ENCODE data around the gene OGT.

DNA sequence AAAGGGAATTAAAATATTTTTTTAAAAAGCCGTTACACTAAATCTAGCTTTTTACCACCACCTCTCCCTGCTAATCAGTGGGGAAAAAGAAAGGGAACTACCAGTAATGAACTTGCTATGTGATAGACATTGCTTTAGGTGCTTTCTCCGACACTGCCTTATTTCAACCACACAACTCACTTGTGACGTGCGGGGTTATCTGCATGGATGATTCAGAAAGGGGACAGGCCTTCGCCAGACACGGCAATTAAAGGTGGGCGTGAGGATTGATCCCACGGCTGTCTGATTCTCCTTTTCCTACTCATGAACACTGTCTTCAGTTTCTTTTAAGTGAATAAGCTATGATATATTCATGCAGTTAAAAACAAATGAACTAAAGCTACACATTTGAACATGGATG, 86.3 kb downstream of the OGT start:
- TF ChIP-seq EZH2 (IDR thresholded peaks at IDR 0.05) = no peak
- TF ChIP-seq POLR2AphosphoS5 (IDR thresholded peaks at IDR 0.05; ENCODE audit: borderline replicate concordance, low read depth, low read length) = no peak

Measured in SK-N-MC (cell line).